ENCODE measurements around the gene VCAM1. TPM values are rescaled to one million over a fixed set of nuclear protein-coding genes. Genes with fewer than 3 reads are reported as not detected.

The VCAM1 gene
- polyA plus RNA-seq, 1 experiment = 0.05 TPM

- DNase-seq (ENCODE audit: low read depth) = no peak
- POLR2A ChIA-PET = no interaction called here
- no peaks in the 10 kb centered on the region for H3K36me3 ChIP-seq (ENCODE audit: control insufficient read depth, insufficient read depth, low read length)
- no peaks in the 10 kb centered on the region for H3K27me3 ChIP-seq (ENCODE audit: control insufficient read depth, insufficient read depth, low read length)
- CTCF ChIA-PET = interaction anchor here (1.1 kb wide), 1 partner anchor 20 kb away, joined by 3 read pairs; no protein-coding TSS in a partner anchor
- no peak overlapping the region for H3K4me3 ChIP-seq (ENCODE audit: low read depth, low read length)
- TF ChIP-seq, protein P1, sequence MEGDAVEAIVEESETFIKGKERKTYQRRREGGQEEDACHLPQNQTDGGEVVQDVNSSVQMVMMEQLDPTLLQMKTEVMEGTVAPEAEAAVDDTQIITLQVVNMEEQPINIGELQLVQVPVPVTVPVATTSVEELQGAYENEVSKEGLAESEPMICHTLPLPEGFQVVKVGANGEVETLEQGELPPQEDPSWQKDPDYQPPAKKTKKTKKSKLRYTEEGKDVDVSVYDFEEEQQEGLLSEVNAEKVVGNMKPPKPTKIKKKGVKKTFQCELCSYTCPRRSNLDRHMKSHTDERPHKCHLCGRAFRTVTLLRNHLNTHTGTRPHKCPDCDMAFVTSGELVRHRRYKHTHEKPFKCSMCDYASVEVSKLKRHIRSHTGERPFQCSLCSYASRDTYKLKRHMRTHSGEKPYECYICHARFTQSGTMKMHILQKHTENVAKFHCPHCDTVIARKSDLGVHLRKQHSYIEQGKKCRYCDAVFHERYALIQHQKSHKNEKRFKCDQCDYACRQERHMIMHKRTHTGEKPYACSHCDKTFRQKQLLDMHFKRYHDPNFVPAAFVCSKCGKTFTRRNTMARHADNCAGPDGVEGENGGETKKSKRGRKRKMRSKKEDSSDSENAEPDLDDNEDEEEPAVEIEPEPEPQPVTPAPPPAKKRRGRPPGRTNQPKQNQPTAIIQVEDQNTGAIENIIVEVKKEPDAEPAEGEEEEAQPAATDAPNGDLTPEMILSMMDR (IDR thresholded peaks at IDR 0.05; ENCODE audit: insufficient read depth, low read depth, low read length) = no peak
Measured at GRCh38 chr1:100757946-100758345, 38.4 kb downstream of the VCAM1 start.

GRCh38 chr1:100759188-100759587 lies 39.6 kb downstream of the VCAM1 start:
- TF ChIP-seq, protein P1 (IDR thresholded peaks at IDR 0.05; ENCODE audit: insufficient read depth, low read depth, low read length) = no peak
- CTCF ChIA-PET = no interaction called here

GRCh38 chr1:100760511-100760910 lies 41.0 kb downstream of the VCAM1 start:
- no peaks in the 10 kb centered on the region for H3K36me3 ChIP-seq (ENCODE audit: control insufficient read depth, insufficient read depth, low read length)
- no peaks in the 10 kb centered on the region; the same call in 1 of the 2 replicates for H3K27me3 ChIP-seq (ENCODE audit: control insufficient read depth, insufficient read depth, low read length)
- POLR2A ChIA-PET = no interaction called here
- TF ChIP-seq, protein P1 (IDR thresholded peaks at IDR 0.05; ENCODE audit: insufficient read depth, low read depth, low read length) = no peak
- CTCF ChIA-PET = no interaction called here
- H3K4me3 ChIP-seq (ENCODE audit: low read depth, low read length) = no peak overlapping the region
- DNase-seq (ENCODE audit: low read depth) = no peak

More at GRCh38 chr1:100759188-100759587, 39.6 kb downstream of the VCAM1 start:
- no peaks in the 10 kb centered on the region for H3K27me3 ChIP-seq (ENCODE audit: control insufficient read depth, insufficient read depth, low read length)
- H3K36me3 ChIP-seq (ENCODE audit: control insufficient read depth, insufficient read depth, low read length) = no peaks in the 10 kb centered on the region
- no peak for DNase-seq (ENCODE audit: low read depth)
- POLR2A ChIA-PET = no interaction called here
- no peak overlapping the region for H3K4me3 ChIP-seq (ENCODE audit: low read depth, low read length)

- Histone ChIP-seq H3K36me3 (ENCODE audit: control insufficient read depth, insufficient read depth, low read length) (no peaks in the 10 kb centered on the region), H3K4me3 (ENCODE audit: low read depth, low read length) (no peak overlapping the region), H3K27me3 (ENCODE audit: control insufficient read depth, insufficient read depth, low read length) (no peaks in the 10 kb centered on the region; the same call in 1 of the 2 replicates)
- ChIA-PET POLR2A (no interaction called here), CTCF (no interaction called here)
- TF ChIP-seq, protein P1 (IDR thresholded peaks at IDR 0.05; ENCODE audit: insufficient read depth, low read depth, low read length) = no peak
- no peak for DNase-seq (ENCODE audit: low read depth)
Measured at GRCh38 chr1:100762461-100762860, 42.9 kb downstream of the VCAM1 start.

DNA sequence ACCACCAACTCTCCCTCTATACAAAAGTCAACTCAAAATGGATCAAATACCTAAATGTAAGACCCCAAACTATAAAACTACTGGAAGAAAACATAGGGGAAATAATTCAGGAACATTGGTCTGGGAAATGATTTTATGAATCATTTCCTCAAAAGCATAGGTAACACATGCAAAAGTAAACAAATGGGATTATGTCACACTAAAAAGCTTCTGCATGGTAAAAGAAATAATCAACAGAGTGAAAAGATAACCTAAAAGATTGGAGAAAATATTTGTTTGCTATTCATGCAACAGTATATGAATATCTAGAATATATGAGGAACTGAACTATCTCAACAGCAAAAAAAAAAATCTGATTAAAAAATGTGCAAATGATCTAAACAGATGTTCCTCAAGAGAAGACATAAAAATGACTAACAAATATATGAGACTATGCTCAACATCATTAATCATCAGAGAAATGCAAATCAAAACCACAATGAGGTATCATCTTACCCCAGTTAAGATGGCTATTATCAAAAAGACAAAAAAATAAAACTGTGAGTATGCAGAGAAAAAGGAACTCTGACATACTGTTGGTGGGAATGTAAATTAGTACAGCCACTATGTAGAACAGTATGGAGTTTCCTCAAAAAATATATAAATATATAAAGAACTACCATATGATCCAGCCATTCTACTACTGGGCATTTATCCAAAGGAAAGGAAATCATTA lies 47.8 kb downstream of the VCAM1 start:
- Histone ChIP-seq H3K36me3 (ENCODE audit: control insufficient read depth, insufficient read depth, low read length) (no peaks in the 10 kb centered on the region), H3K27me3 (ENCODE audit: control insufficient read depth, insufficient read depth, low read length) (no peaks in the 10 kb centered on the region; the same call in 1 of the 2 replicates), H3K4me3 (ENCODE audit: low read depth, low read length) (no peak overlapping the region)
- peak; percentile 5 for DNase-seq (ENCODE audit: low read depth)
- TF ChIP-seq, protein P1 (IDR thresholded peaks at IDR 0.05; ENCODE audit: insufficient read depth, low read depth, low read length) = no peak
- ChIA-PET POLR2A (no interaction called here), CTCF (no interaction called here)

Data from BJ (cell line).